ENCODE results near the gene CDH6. TPM values are rescaled to one million over a fixed set of nuclear protein-coding genes. Genes with fewer than 3 reads are reported as not detected.

The CDH6 gene
- total RNA-seq, 1 experiment from 2014 or later = 0.12 TPM

DNA sequence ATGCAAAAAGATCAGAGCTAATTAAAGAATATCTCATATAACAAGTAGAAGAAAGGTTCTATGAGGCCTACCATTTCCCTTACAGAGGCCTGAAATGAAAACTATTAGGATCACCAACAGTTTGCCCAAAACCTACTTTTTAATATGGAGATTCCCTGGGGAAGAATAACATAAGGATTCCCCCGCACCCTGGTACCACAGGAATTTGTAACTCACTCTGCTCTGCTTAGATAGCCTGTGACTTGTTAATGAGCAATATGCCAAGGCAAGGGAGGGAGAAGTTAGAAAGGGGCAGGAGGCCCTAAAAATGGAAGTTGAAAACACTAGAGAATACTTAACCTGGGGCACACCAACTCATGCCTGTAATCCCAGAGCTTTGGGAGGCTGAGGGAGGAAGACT, 107.0 kb downstream of the CDH6 start:
- TF ChIP-seq FOSL1 (IDR thresholded peaks at IDR 0.05; ENCODE audit: low read depth) = no peak
- no peak for TF ChIP-seq EZH2 (IDR thresholded peaks at IDR 0.05)
- TF ChIP-seq, protein P1, sequence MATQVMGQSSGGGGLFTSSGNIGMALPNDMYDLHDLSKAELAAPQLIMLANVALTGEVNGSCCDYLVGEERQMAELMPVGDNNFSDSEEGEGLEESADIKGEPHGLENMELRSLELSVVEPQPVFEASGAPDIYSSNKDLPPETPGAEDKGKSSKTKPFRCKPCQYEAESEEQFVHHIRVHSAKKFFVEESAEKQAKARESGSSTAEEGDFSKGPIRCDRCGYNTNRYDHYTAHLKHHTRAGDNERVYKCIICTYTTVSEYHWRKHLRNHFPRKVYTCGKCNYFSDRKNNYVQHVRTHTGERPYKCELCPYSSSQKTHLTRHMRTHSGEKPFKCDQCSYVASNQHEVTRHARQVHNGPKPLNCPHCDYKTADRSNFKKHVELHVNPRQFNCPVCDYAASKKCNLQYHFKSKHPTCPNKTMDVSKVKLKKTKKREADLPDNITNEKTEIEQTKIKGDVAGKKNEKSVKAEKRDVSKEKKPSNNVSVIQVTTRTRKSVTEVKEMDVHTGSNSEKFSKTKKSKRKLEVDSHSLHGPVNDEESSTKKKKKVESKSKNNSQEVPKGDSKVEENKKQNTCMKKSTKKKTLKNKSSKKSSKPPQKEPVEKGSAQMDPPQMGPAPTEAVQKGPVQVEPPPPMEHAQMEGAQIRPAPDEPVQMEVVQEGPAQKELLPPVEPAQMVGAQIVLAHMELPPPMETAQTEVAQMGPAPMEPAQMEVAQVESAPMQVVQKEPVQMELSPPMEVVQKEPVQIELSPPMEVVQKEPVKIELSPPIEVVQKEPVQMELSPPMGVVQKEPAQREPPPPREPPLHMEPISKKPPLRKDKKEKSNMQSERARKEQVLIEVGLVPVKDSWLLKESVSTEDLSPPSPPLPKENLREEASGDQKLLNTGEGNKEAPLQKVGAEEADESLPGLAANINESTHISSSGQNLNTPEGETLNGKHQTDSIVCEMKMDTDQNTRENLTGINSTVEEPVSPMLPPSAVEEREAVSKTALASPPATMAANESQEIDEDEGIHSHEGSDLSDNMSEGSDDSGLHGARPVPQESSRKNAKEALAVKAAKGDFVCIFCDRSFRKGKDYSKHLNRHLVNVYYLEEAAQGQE (IDR thresholded peaks at IDR 0.05; ENCODE audit: low read depth) = no peak
- no peak for TF ChIP-seq ELF1 (IDR thresholded peaks at IDR 0.05; ENCODE audit: borderline replicate concordance, low read depth)
- TF ChIP-seq CBX3 (IDR thresholded peaks at IDR 0.05; ENCODE audit: low read depth) = no peak
- no peak for TF ChIP-seq POLR2A (IDR thresholded peaks at IDR 0.05; ENCODE audit: borderline replicate concordance, extremely low read depth, insufficient read depth, insufficient read length)
- TF ChIP-seq CEBPB (IDR thresholded peaks at IDR 0.05; ENCODE audit: low read depth) = no peak
- TF ChIP-seq MAX (IDR thresholded peaks at IDR 0.05) = no peak
- ChIA-PET RAD21 (ENCODE audit: low non-redundant PET in 1 of 2, low total read pairs in 2 of 2, uncharacterized antibody in 2 of 2, unreplicated experiment in 2 of 2) (no interaction called here), CTCF (no interaction called here), POLR2A (no interaction called here)
- ATAC-seq (no peak), DNase-seq (ENCODE audit: low read depth, low spot score) (no peak)
- Histone ChIP-seq H4K20me1 (ENCODE audit: insufficient read depth) (no peaks in the 10 kb centered on the region; the same call in 1 of the 2 replicates), H3K27ac (ENCODE audit: low read depth, low read length) (no peak overlapping the region), H3K4me2 (ENCODE audit: low read length) (no peak overlapping the region), H3K4me1 (ENCODE audit: control insufficient read depth in 1 of 2, insufficient read depth in 2 of 2, low read length in 2 of 2) (no peaks in the 10 kb centered on the region), H3K36me3 (ENCODE audit: control insufficient read depth in 1 of 2, insufficient read depth in 2 of 2, low read length in 2 of 2) (no peaks in the 10 kb centered on the region), H3K4me3 (replicated peaks in 1 of 2; ENCODE audit: low read depth in 1 of 2, low read length in 2 of 2) (no peak overlapping the region), H2AFZ (ENCODE audit: low read depth, low read length, poor library complexity, severe bottlenecking) (no peak overlapping the region), H3K79me2 (ENCODE audit: insufficient read depth, low read length) (no peaks in the 10 kb centered on the region), H3K27me3 (ENCODE audit: insufficient read depth, low read length) (peaks cover 3% of the 10 kb centered on the region; the same call in 1 of the 2 replicates), H3K9ac (ENCODE audit: low read length) (no peak overlapping the region), H3K9me3 (ENCODE audit: control insufficient read depth in 1 of 2, insufficient read depth in 1 of 2, low read depth in 1 of 2, low read length in 2 of 2) (no peaks in the 10 kb centered on the region), H3K9me2 (ENCODE audit: insufficient read depth) (no peaks in the 10 kb centered on the region)
- intact Hi-C loops (cut with micrococcal nuclease) = no loop called here
- BruUV-seq (replicated peaks) = no TSS peak
